ENCODE data around the gene DMD. TPM values are rescaled to one million over a fixed set of nuclear protein-coding genes. Genes with fewer than 3 reads are reported as not detected.
"Not testable (repeated sequence)": the region's sequence is repeated elsewhere in the genome, so short reads cannot be mapped to it uniquely, and the experiment has no call there.

DMD gene
- total and polyA plus RNA-seq, 2 of the 8 experiments (the other 6 are each of a cell fraction or from before 2014, with no cell fraction given) = 4.8 to 7.4 TPM

GRCh38 chrX:32705385-32705784, 506.0 kb downstream of the DMD start:
- WGBS, 2 experiments (ENCODE audit: extremely low coverage in 1 of 2, insufficient coverage in 1 of 2, insufficient read length in 1 of 2, insufficient replicate concordance in 2 of 2, low coverage in 1 of 2, low lambda C conversion rate in 2 of 2, missing lambda C conversion rate in 1 of 2) = 96% methylated on average over 7 of the region's 9 CpGs; no CpG with 5 or more reads in 1 of the 2 experiments
- FAIRE-seq; H3K27me3 ChIP-seq (replicated peaks in 1 of 4; ENCODE audit: control insufficient read depth in 3 of 4, extremely low read depth in 1 of 4, insufficient read depth in 3 of 4, low read length in 3 of 4); H3K79me1 ChIP-seq (ENCODE audit: low read depth, low read length); H3K14ac ChIP-seq (ENCODE audit: insufficient read length); H4K5ac ChIP-seq (ENCODE audit: insufficient read length, low read depth, low read length); H3K4me1 ChIP-seq (replicated peaks in 1 of 4; ENCODE audit: control insufficient read depth in 3 of 4, insufficient read depth in 4 of 4, low read length in 3 of 4); H4K20me1 ChIP-seq (replicated peaks in 1 of 2; ENCODE audit: control insufficient read depth in 1 of 2, insufficient read depth in 2 of 2, low read length in 2 of 2); H2AFZ ChIP-seq (ENCODE audit: low read length); DNase-seq (ENCODE audit: low read depth in 1 of 2, low spot score in 2 of 2); H2AK5ac ChIP-seq (ENCODE audit: low read depth, low read length); H4K91ac ChIP-seq (replicated peaks; ENCODE audit: insufficient read length, low read length); H3K56ac ChIP-seq (replicated peaks; ENCODE audit: insufficient read length, low read depth, low read length); H3K4ac ChIP-seq (replicated peaks; ENCODE audit: insufficient read length, low read depth, low read length); H3K9me3 ChIP-seq (ENCODE audit: insufficient read depth in 2 of 2, low read depth in 1 of 2, low read length in 1 of 2); H3K4me3 ChIP-seq (ENCODE audit: extremely low read depth in 1 of 4, insufficient read depth in 2 of 4, low read depth in 3 of 4, low read length in 4 of 4); H2BK15ac ChIP-seq (ENCODE audit: low read length); H3K18ac ChIP-seq (ENCODE audit: extremely low read depth, low read length); H2BK120ac ChIP-seq (replicated peaks; ENCODE audit: low read depth, low read length); H3K23me2 ChIP-seq (ENCODE audit: low read depth, low read length); H4K8ac ChIP-seq (ENCODE audit: extremely low read depth, insufficient read depth, low read length); POLR2A ChIA-PET (ENCODE audit: partially characterized antibody); H3K27ac ChIP-seq (ENCODE audit: low read depth, low read length); H2BK12ac ChIP-seq (ENCODE audit: low read depth, low read length); H3K23ac ChIP-seq (ENCODE audit: insufficient read length); H3K4me2 ChIP-seq (ENCODE audit: insufficient read depth in 1 of 2, low read depth in 2 of 2, low read length in 2 of 2); H3K79me2 ChIP-seq (ENCODE audit: control insufficient read depth in 1 of 2, insufficient read depth in 2 of 2, low read length in 2 of 2); H2BK20ac ChIP-seq (ENCODE audit: low read length); CTCF ChIA-PET (ENCODE audit: partially characterized antibody); H2BK5ac ChIP-seq (ENCODE audit: low read depth, low read length); H3K9ac ChIP-seq (replicated peaks in 1 of 4; ENCODE audit: extremely low read depth in 1 of 4, low read depth in 3 of 4, low read length in 3 of 4); H3K36me3 ChIP-seq (ENCODE audit: control insufficient read depth in 2 of 4, insufficient read depth in 4 of 4, low read length in 3 of 4): not testable (repeated sequence)

Data from H1 (cell line).